Pancreas (tissue), 10 donors: ENCODE results near the gene S100A11. TPM values are rescaled to one million over a fixed set of nuclear protein-coding genes. Genes with fewer than 3 reads are reported as not detected.
A peak's percentile ranks its signal among the peaks of the same experiment; 100 is the strongest.

ENCODE experiments used
- ATAC-seq, 4 donors: fragments of 200-7000 bp; cut with Tn5 transposase; one replicate each; pipeline versions ENCODE4 v1.8.0 to v1.9.1; 2020; ENCODE audit warnings: mild to moderate bottlenecking in 4 of 4, moderate library complexity in 4 of 4
- DNase-seq, 6 donors: peaks; one replicate each; pipeline ENCODE4 v3.0.0-alpha.2; 2020
- FAIRE-seq: peaks from 2 replicates; lab custom pipeline; 2012; peaks lifted over from hg19 to GRCh38; lab: Jason Lieb, UNC
- H3K27ac ChIP-seq, 4 donors: fragments of 200-600 bp; sonication (generic); 1 replicate in 3 of 4; 2 replicates in 1 of 4; pipeline versions ENCODE4 v1.5.0 to v1.8.0; 2020
- H3K27me3 ChIP-seq, 4 donors: fragments of 200-600 bp; one replicate each; pipeline ENCODE4 v1.8.0; 2021
- H3K36me3 ChIP-seq, 3 donors: fragments of 200-600 bp; sonication (generic) in 1 of 3; one replicate each; pipeline versions ENCODE4 v1.5.0 to v1.8.0; 2020 to 2021
- H3K4me1 ChIP-seq, 3 donors: fragments of 200-600 bp; one replicate each; pipeline ENCODE4 v1.8.0; 2021
- H3K4me3 ChIP-seq, 4 donors: fragments of 200-600 bp; sonication (generic) in 2 of 4; one replicate each; pipeline versions ENCODE4 v1.5.0 to v1.8.0; 2020 to 2021
- H3K9me3 ChIP-seq, 4 donors: fragments of 200-600 bp; one replicate each; pipeline ENCODE4 v1.8.0; 2021
- WGBS, 2 donors: extraction: QIAGEN DNeasy Blood & Tissue Kit; methylation state at CpG; one replicate each; pipeline ENCODE4 v1.1.7; 2013; 5-methylcytosine and 5-hydroxymethylcytosine counted together
- intact Hi-C, 3 donors: fragments of 100-400 bp; cut with DNase I; formaldehyde crosslinking; loops; one replicate each; pipeline versions ENCODE4 v1.11.1 to v1.14.2; 2022
- polyA plus RNA-seq, 2 donors: library from polyadenylated mRNA; stranded (reverse); fragments of 200-250 nt; gene quantifications; one replicate each; pipeline ENCODE4 v1.2.3, GENCODE V29; 2013
- total RNA-seq, 6 donors: library from RNA; stranded (reverse); fragmentation: NEBNext Ultra II Directional in 4 of 6; extraction: Animal tissue kit (Norgen Biotek cat#: 25700) in 4 of 6; gene quantifications; one replicate each; pipeline versions ENCODE4 v1.2.1 to v1.2.4, GENCODE V29; 2021 to 2023
- TF ChIP-seq, protein P1 (sequence below), 4 donors: fragments of 200-600 bp; sonication (generic) in 3 of 4; IDR thresholded peaks; one replicate each; pipeline versions ENCODE4 v1.5.0 to v1.8.0; 2021; ENCODE audit warnings: antibody characterized with exemption in 4 of 4
- donor health status: healthy with polysubstance abuse.
- donor health status: DM: no; HTN: no; CAD: no; lungs with moderate emphysema.
- donor health status: DM: no; HTN: no; CAD: no.
- donor health status: control.
- donor health status: control.
- donor health status: Bipolar disorder and iron deficiency.
- donor health status: DM: yes; HTN: yes; CAD: no.
- donor health status: DM: no; HTN: no; CAD: no.
- donor health status: DM: no; HTN: no; CAD: no.
- donor health status: DM: yes; HTN: yes; CAD: no.

Gene S100A11
- total and polyA plus RNA-seq, 8 donors, result 23.6 to 433 (median 132) TPM

DNA sequence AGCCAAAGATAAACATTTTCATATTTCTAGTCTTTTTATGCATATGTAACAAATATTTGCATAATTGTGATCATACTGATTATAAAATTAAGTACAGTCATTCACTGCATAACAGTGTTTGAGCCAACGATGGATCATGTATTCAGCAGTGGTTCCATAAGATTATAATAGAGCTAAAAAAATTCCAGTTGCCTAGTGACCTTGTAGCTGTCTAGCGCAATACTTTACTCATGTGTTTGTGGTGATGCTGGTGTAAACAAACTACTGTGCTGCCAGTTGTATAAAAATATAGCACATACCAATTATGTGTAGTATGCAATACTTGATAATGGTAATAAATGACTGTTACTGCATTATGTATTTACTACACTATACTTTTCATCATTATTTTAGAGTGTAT is 41.0 kb downstream of the S100A11 start:
- peak overlapping the region in 1 of 4 donors; percentile 6 for H3K27ac ChIP-seq

DNA sequence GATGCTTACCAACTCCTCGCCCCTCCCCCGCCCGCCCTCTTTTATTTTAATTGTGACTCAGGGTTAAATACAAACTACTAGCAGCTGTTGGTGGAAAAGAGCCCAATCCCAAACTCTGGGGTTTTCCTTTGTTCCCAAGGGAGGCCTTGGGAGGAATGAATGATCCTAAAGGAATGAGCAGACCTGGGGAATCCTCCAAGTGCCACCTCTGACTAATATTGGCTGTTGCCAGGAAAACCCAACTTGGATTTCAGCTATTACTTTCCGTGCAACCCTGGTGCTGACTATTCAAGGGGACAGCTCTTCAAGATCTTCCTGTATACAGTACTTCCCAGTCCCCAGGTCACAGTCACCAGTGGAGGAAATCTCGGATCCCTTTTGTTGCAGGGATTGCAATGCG is 41.8 kb downstream of the S100A11 start:
- H3K27me3 ChIP-seq, result no peaks in the 10 kb centered on the region
- no peaks in the 10 kb centered on the region for H3K36me3 ChIP-seq
- WGBS, 2 donors, result 67 to 78% methylated on average over 6 of the region's 6 CpGs
- peak overlapping the region in 1 of 4 donors; percentile 91 for H3K27ac ChIP-seq
- peaks cover 0 to 22% (median 13%) of the 10 kb centered on the region in 3 donors for H3K4me1 ChIP-seq
- DNase-seq, result peak in 1 of 6 donors; percentile 23
- FAIRE-seq, result no peak
- no peak for ATAC-seq
- TF ChIP-seq, protein P1, sequence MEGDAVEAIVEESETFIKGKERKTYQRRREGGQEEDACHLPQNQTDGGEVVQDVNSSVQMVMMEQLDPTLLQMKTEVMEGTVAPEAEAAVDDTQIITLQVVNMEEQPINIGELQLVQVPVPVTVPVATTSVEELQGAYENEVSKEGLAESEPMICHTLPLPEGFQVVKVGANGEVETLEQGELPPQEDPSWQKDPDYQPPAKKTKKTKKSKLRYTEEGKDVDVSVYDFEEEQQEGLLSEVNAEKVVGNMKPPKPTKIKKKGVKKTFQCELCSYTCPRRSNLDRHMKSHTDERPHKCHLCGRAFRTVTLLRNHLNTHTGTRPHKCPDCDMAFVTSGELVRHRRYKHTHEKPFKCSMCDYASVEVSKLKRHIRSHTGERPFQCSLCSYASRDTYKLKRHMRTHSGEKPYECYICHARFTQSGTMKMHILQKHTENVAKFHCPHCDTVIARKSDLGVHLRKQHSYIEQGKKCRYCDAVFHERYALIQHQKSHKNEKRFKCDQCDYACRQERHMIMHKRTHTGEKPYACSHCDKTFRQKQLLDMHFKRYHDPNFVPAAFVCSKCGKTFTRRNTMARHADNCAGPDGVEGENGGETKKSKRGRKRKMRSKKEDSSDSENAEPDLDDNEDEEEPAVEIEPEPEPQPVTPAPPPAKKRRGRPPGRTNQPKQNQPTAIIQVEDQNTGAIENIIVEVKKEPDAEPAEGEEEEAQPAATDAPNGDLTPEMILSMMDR (IDR thresholded peaks at IDR 0.05), result no peak
- intact Hi-C loops, result loop anchor here in 1 of 3 donors (5.0 kb wide), 1 partner anchor 63 kb away; no protein-coding TSS in a partner anchor
- no peak overlapping the region for H3K4me3 ChIP-seq
- no peaks in the 10 kb centered on the region for H3K9me3 ChIP-seq

More for the DNA sequence above, 41.0 kb downstream of the S100A11 start:
- Histone ChIP-seq H3K9me3 (no peaks in the 10 kb centered on the region), H3K4me3 (no peak overlapping the region), H3K4me1 (peaks cover 0 to 14% (median 7%) of the 10 kb centered on the region in 3 donors), H3K27me3 (no peaks in the 10 kb centered on the region), H3K36me3 (no peaks in the 10 kb centered on the region)
- no peak for DNase-seq
- no peak for FAIRE-seq
- intact Hi-C loops, result loop anchor here in 1 of 3 donors (5.0 kb wide), 1 partner anchor 63 kb away; no protein-coding TSS in a partner anchor
- 69 to 71% methylated on average over 2 of the region's 2 CpGs for WGBS, 2 donors
- TF ChIP-seq, protein P1 (IDR thresholded peaks at IDR 0.05), result no peak
- no peak for ATAC-seq

DNA sequence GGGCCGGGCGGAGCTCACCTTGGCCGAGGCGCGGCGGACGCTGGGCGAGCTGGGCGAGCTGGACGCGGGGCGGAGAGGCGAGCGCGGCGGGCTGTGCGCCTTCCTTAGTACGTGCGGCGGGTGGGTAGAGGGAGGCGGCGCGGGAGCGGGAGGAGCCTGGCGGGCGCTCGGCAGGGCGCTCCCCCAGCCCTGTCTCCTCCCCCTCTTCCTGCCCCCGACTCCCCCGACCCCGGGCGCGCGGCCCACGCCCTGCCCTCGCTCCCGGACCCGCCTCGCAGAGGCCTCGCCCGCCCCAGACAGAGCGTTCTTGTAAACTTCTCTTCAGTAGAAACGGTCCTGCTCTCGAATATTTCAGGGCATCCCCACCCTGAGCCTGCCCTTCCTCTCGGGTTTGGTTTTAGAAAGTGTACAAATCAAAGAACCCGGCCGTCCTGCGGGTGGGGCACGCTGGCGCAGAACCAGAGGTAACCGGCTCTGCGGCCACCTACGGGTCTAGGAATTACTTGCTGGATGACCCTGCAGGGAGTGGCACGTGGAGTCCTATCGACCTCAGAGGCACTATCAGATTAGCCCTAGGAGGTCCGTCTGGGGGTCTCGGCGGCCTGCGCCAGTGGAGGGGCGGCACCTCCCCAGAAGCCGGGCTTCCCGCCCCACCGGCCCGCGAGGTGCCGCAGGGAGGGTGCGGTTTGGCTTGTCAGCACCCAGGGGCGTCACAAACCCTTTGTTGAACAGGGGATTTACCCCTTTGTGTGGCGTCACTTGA is 42.9 kb downstream of the S100A11 start, which contains the start of gene S100A10:
Gene S100A10, minus strand, starts transcription at position 126 of the 763 bp plus-strand sequence. CDS start 7,629 bp downstream, outside the sequence.
- no peaks in the 10 kb centered on the region for H3K27me3 ChIP-seq
- peak; percentile 65 to 89 (median 74) for DNase-seq
- H3K4me3 ChIP-seq, result peak within 1 kb of the TSS; percentile 53 to 73 (median 58)
- intact Hi-C loops, result no loop called here
- WGBS, 2 donors, result 3 to 5% methylated on average over 34 to 63 of the region's 69 CpGs
- FAIRE-seq, result no peak
- TF ChIP-seq, protein P1 (IDR thresholded peaks at IDR 0.05), result no peak
- no peaks in the 10 kb centered on the region for H3K36me3 ChIP-seq
- ATAC-seq, result peak; percentile 74 to 82 (median 78)
- peaks cover 0 to 27% (median 17%) of the 10 kb centered on the region in 3 donors for H3K4me1 ChIP-seq
- no peaks in the 10 kb centered on the region for H3K9me3 ChIP-seq
- peak within 1 kb of the TSS; percentile 84 to 95 (median 89) for H3K27ac ChIP-seq

DNA sequence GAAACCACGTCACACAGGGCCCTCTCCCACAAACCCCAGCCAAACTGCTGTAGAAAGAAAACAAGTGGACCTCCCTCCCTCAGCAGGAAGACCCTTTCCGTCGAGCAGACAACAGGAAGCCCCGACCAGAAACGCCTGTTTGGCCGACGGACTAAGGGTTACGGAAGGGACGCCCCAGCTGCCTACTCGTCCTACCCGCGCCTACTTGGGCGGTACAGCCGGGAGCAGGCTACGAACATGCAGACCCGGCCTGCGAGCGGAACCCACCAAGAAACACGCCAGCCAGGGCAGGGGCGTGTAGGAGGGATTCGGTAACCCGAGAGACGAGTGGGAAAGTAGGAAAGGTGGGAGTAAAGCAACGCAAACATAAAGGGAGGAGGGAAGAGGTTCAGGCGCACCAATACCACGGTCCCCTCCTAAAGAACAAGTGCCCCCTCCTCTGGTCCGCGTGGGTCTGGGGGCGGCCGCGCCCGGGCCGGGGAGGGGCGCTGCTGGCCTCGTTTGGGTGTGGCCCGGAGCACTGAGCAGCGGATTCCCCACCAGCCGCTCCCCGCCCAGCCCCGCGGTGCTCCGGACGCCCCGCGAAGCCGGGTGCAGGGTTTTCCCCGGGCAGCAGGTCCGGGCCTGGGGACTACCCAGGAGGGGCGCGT is 43.6 kb downstream of the S100A11 start:
- FAIRE-seq (no peak), DNase-seq (peak in 3 of 6 donors; percentile 34 to 70 (median 66)), ATAC-seq (peak in 3 of 4 donors; percentile 15 to 29 (median 28))
- Histone ChIP-seq H3K4me1 (peaks cover 0 to 33% (median 17%) of the 10 kb centered on the region in 3 donors), H3K36me3 (no peaks in the 10 kb centered on the region), H3K4me3 (peak overlapping the region; percentile 53 to 73 (median 58)), H3K27me3 (no peaks in the 10 kb centered on the region), H3K9me3 (no peaks in the 10 kb centered on the region), H3K27ac (peak overlapping the region; percentile 84 to 95 (median 89))
- intact Hi-C loops, result no loop called here
- TF ChIP-seq, protein P1 (IDR thresholded peaks at IDR 0.05), result no peak
- WGBS, 2 donors, result 6 to 20% methylated on average over 38 to 50 of the region's 50 CpGs
